Measurements from ENCODE around the gene ASTN2. TPM values are rescaled to one million over a fixed set of nuclear protein-coding genes. Genes with fewer than 3 reads are reported as not detected.

Gene ASTN2
- total RNA-seq, 1 experiment from 2014 or later = 11.4 TPM

- no peak for DNase-seq (ENCODE audit: low read depth)
These were observed 291.9 kb downstream of the ASTN2 start for GRCh38 chr9:117122953-117123352.

GRCh38 chr9:117122102-117122501 lies 292.8 kb downstream of the ASTN2 start:
- no peak for DNase-seq (ENCODE audit: low read depth)

- no peak for DNase-seq (ENCODE audit: low read depth)
These were observed 293.5 kb downstream of the ASTN2 start for GRCh38 chr9:117121316-117121715.

GRCh38 chr9:117120061-117120460 lies 294.8 kb downstream of the ASTN2 start:
- peak; percentile 77 for DNase-seq (ENCODE audit: low read depth)

GRCh38 chr9:117116084-117116483 lies 298.8 kb downstream of the ASTN2 start:
- DNase-seq (ENCODE audit: low read depth) = no peak

- no peak for DNase-seq (ENCODE audit: low read depth)
These were observed 300.1 kb downstream of the ASTN2 start for GRCh38 chr9:117114768-117115167.

- peak; percentile 52 for DNase-seq (ENCODE audit: low read depth)
These were observed 310.0 kb downstream of the ASTN2 start for GRCh38 chr9:117104716-117105495.

GRCh38 chr9:117104206-117104605 lies 310.7 kb downstream of the ASTN2 start:
- DNase-seq (ENCODE audit: low read depth) = no peak

- peak; percentile 30 for DNase-seq (ENCODE audit: low read depth)
These were observed 311.3 kb downstream of the ASTN2 start for GRCh38 chr9:117103438-117104110.

GRCh38 chr9:117101008-117101407 lies 313.8 kb downstream of the ASTN2 start:
- DNase-seq (ENCODE audit: low read depth) = no peak

- no peak for DNase-seq (ENCODE audit: low read depth)
These were observed 316.5 kb downstream of the ASTN2 start for GRCh38 chr9:117098331-117098730.

- DNase-seq (ENCODE audit: low read depth) = no peak
These were observed 317.1 kb downstream of the ASTN2 start for GRCh38 chr9:117097761-117098160.

- DNase-seq (ENCODE audit: low read depth) = no peak
These were observed 318.7 kb downstream of the ASTN2 start for GRCh38 chr9:117096138-117096537.

GRCh38 chr9:117095081-117095480 lies 319.8 kb downstream of the ASTN2 start:
- no peak for DNase-seq (ENCODE audit: low read depth)

- DNase-seq (ENCODE audit: low read depth) = no peak
These were observed 320.7 kb downstream of the ASTN2 start for GRCh38 chr9:117093891-117094844.

- peak; percentile 67 for DNase-seq (ENCODE audit: low read depth)
These were observed 322.3 kb downstream of the ASTN2 start for GRCh38 chr9:117092582-117092981.

GRCh38 chr9:117091529-117091928 lies 323.3 kb downstream of the ASTN2 start:
- DNase-seq (ENCODE audit: low read depth) = no peak

- DNase-seq (ENCODE audit: low read depth) = no peak
These were observed 326.1 kb downstream of the ASTN2 start for GRCh38 chr9:117088786-117089185.

GRCh38 chr9:117088140-117088539 lies 326.7 kb downstream of the ASTN2 start:
- DNase-seq (ENCODE audit: low read depth) = no peak

GRCh38 chr9:117084221-117084620 lies 330.6 kb downstream of the ASTN2 start:
- DNase-seq (ENCODE audit: low read depth) = no peak

- DNase-seq (ENCODE audit: low read depth) = no peak
These were observed 331.3 kb downstream of the ASTN2 start for GRCh38 chr9:117083559-117083958.

Measured in HT1080 (cell line).